H1 (cell line): Measurements from ENCODE around the gene MPZ.

ENCODE experiments used
- CHD1 ChIP-seq: IDR thresholded peaks from 2 replicates; pipeline ENCODE4 v1.6.1; 2012; ENCODE audit warnings: low read depth, low read length, improper control_type of control experiment
- CREB1 ChIP-seq: IDR thresholded peaks from 2 replicates; pipeline ENCODE4 v1.6.1; 2012; ENCODE audit warnings: inconsistent platforms
- EZH2 ChIP-seq: fragments of 200-600 bp; sonication (generic); IDR thresholded peaks from 2 replicates; pipeline ENCODE4 v1.7.1; 2012; ENCODE audit warnings: low read depth, mild to moderate bottlenecking, moderate library complexity, low read length, inconsistent platforms; ENCODE audit not compliant: severe bottlenecking
- POLR2A ChIP-seq, 2 experiments: IDR thresholded peaks; 1 replicate in 1 of 2; 2 replicates in 1 of 2; pipeline ENCODE4 v1.6.1; 2011; ENCODE audit warnings: low read depth in 2 of 2, low read length in 2 of 2, mild to moderate bottlenecking in 2 of 2; ENCODE audit errors: control extremely low read depth in 1 of 2
- POLR2AphosphoS5 ChIP-seq: IDR thresholded peaks from 2 replicates; pipeline ENCODE4 v1.6.1; 2011; ENCODE audit warnings: low read depth, low read length
- SP1 ChIP-seq: IDR thresholded peaks from 2 replicates; pipeline ENCODE4 v1.6.1; 2011; ENCODE audit warnings: low read depth, low read length
- SUZ12 ChIP-seq: fragments of 200-600 bp; sonication (generic); IDR thresholded peaks from 2 replicates; pipeline ENCODE4 v1.6.1; 2012; ENCODE audit warnings: mild to moderate bottlenecking, inconsistent platforms, low read length, moderate library complexity, mixed read lengths
- ZNF274 ChIP-seq: IDR thresholded peaks from 2 replicates; pipeline ENCODE4 v1.7.0; 2012; ENCODE audit warnings: low read length, borderline replicate concordance; ENCODE audit errors: extremely low read depth
- TF ChIP-seq, protein P1 (sequence below), 3 experiments: IDR thresholded peaks; 1 replicate in 2 of 3; 2 replicates in 1 of 3; pipeline versions ENCODE4 v1.5.1 to v1.6.1; 2011; ENCODE audit warnings: low read length in 3 of 3, mild to moderate bottlenecking in 3 of 3, inconsistent platforms in 2 of 3, low read depth in 1 of 3, moderate library complexity in 1 of 3; ENCODE audit not compliant: insufficient read depth in 1 of 3; ENCODE audit errors: control extremely low read depth in 1 of 3
- TF ChIP-seq, protein P2 (sequence below): IDR thresholded peaks from 2 replicates; pipeline ENCODE4 v1.6.1; 2012; ENCODE audit warnings: inconsistent platforms

DNA sequence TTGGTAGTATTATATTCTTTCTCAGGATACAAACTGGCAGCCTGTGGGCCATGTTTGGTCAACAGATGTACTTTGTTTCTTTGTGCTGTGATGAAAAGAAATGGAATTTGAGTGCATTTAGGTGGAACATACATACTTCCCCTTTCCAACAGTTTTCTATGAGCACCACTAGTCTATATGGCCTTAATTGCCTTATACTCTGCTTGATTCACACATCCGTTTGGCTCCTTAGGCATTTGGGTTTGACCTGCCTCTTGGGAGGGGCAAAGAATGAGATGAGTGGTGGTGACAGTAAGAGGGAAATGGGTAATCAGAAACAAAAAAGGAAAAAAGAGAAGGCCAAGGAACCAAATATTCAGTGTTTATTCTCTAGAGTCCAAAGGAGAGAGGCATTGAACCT lies 40.9 kb upstream of the MPZ start:
- TF ChIP-seq EZH2 (no peak), CHD1 (no peak), CREB1 (no peak), POLR2AphosphoS5 (no peak), SP1 (no peak), POLR2A (IDR thresholded peaks at IDR 0.05; ENCODE audit: control extremely low read depth in 1 of 2, low read depth in 2 of 2, low read length in 2 of 2) (no peak), SUZ12 (no peak), ZNF274 (no peak)
- TF ChIP-seq, protein P1, sequence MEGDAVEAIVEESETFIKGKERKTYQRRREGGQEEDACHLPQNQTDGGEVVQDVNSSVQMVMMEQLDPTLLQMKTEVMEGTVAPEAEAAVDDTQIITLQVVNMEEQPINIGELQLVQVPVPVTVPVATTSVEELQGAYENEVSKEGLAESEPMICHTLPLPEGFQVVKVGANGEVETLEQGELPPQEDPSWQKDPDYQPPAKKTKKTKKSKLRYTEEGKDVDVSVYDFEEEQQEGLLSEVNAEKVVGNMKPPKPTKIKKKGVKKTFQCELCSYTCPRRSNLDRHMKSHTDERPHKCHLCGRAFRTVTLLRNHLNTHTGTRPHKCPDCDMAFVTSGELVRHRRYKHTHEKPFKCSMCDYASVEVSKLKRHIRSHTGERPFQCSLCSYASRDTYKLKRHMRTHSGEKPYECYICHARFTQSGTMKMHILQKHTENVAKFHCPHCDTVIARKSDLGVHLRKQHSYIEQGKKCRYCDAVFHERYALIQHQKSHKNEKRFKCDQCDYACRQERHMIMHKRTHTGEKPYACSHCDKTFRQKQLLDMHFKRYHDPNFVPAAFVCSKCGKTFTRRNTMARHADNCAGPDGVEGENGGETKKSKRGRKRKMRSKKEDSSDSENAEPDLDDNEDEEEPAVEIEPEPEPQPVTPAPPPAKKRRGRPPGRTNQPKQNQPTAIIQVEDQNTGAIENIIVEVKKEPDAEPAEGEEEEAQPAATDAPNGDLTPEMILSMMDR (IDR thresholded peaks at IDR 0.05; ENCODE audit: control extremely low read depth in 1 of 3, insufficient read depth in 1 of 3, low read depth in 1 of 3, low read length in 3 of 3): no peak
- TF ChIP-seq, protein P2, sequence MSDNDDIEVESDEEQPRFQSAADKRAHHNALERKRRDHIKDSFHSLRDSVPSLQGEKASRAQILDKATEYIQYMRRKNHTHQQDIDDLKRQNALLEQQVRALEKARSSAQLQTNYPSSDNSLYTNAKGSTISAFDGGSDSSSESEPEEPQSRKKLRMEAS: no peak
